SKM-1 (cell line): ENCODE results near the gene HDAC9.
"Not testable (repeated sequence)": the region's sequence is repeated elsewhere in the genome, so short reads cannot be mapped to it uniquely, and the experiment has no call there.

Source experiments
- DNase-seq: peaks from one replicate; lab custom pipeline; 2025; ENCODE audit not compliant: unreplicated experiment; lab: John Stamatoyannopoulos, UW

HDAC9 gene

DNA sequence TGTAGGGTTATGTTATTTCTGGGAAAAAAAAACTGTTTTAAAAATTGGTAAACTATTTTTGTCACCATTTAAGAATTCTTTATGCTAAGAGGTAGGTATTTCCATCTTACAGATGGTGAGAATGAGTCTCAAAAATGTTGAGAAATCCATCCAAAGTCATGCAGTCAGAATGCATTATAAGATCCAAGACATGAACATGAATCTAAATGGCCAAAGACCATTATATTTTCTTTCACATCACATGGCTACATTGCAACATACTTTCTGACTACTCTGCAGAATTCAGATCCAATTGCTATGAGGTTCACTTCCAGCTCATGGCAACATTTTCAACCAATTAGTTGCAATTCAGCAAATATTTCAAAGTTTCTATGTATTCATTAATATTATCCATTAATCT is 440.7 kb downstream of the HDAC9 start:
- no peak for DNase-seq

DNA sequence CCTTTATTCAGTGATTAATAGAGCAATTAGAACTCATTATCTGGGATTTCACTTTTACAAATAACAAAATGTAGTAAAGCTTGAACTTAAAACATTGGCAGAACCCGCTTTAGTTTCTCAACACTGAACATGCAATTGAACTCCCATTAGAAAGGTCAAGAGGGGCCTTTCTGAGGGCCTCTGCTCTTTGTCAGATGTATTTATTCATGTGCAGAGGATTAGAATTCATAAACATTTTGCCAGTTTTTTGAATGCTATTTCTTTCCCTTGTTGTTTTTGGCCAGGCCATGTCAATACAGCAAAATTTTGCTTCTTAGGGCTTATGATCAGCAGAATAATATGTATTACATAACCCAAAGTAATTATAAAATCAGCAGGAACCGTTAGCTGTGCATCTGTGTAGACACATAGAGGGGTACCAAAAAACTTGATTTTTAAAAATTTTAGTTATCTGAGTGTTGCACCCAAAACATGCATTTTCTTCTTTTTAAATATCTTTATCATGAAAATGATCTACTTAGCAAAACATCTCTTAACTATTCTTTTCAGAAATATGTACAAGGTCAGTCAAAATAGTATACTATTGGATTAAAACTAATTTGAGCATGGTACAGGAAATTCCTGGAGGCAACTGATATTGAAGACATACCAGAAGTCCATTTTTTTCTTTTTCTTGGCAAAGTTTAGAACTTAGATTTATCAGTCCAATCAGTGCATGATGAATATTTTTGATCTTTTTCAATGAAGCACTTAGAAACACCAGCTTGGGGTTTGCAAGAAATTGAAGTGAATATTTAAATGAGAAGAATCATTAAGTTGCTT is 444.4 kb downstream of the HDAC9 start:
- no peak for DNase-seq

DNA sequence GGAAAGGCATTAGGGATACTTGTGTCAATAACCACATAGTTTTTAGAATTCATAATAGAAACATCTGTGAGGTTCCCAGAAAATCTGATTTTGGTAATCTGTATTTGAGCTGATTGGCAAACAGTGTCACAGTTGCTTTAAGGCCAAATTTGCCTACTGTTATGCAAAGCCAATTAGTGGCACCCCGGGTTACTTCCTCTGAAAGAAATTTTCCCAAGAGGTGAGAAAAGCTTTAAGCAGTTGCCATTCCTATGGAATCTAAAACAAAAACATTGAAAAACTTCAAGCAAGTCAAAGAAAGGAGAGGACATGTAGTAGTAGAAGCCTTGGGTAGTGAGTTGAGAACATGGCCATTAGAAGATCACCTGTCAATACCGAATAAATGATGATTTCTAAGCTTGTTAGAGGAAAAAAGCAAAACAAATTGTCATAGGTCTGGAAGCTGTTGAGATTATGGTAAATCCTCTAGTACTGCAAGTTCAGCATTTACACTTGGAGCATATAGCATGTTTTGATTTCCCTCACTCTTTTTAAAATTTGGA is 445.1 kb downstream of the HDAC9 start:
- no peak for DNase-seq

DNA sequence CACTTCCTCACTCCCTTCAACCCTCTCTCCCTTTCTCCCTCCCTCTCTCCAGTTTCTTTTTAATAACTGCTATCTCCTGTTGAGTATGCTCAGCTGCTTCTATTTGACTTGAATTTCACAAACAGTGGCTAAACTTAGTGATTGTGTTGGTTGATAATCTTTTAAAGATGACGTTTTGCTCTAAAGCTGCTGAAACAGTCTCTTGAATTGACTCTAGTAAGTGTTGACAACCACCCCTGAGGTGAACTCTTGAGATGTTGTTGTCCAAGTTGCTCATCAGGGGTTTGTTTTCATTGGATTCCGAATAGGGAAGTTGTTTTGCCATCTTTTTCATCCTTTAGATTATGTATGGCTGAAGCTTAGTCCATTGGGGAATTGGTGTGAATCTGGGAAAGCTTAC is 445.7 kb downstream of the HDAC9 start:
- DNase-seq = no peak

DNA sequence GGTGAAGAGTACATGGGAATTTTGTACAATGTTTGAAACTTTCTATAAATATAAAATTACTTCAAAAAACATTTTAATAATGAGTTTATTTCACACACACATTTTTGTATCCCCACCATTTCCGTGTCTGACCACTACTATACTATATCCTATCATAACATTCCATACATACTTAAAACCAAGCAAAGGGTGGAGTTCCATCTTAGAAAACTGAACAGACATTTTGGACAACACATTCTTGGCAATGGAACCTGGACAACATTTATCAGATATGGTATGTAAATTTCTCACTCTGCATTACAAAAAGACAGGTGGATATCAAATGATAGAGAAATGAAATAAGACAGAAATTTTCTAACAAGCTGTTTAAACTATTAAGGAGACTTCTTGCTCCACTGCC is 453.0 kb downstream of the HDAC9 start:
- DNase-seq = no peak

DNA sequence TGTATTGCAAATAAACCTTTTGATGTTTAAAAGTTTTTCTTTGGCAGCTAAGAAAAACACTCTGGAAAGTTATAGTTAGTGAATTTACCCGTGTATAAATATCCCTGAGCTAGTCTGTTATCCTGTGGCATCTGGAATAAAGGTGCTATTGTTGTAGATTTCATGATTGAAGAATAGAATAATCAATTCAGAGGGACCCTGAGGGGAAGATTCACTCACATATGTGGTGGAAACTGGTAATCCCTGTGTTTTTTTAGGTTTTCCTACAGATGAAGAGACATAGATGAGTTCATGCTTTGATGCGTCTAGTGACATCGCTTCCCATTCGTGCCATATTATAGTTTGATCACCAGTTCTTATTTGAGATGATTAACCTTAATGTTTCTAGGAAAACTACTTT is 457.3 kb downstream of the HDAC9 start:
- DNase-seq = no peak

DNA sequence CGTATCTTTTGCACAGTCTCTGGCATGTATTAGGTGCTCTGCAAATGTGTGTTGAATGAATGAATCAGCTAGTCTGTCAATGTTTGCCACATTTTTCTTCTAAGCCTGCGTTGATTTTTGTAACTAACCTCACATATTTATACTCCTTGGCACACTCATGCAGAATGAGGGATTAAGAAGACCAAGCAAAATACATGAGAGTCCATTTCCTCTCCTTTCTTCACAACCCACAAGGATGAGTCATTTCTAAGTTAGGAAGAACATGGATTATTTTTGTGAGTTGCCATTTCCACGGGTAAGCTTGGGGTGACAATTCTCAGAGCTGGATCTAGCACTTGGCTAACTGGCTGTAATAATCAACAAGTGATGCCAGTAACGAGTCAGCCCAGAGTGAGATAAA is 463.1 kb downstream of the HDAC9 start:
- DNase-seq = no peak

DNA sequence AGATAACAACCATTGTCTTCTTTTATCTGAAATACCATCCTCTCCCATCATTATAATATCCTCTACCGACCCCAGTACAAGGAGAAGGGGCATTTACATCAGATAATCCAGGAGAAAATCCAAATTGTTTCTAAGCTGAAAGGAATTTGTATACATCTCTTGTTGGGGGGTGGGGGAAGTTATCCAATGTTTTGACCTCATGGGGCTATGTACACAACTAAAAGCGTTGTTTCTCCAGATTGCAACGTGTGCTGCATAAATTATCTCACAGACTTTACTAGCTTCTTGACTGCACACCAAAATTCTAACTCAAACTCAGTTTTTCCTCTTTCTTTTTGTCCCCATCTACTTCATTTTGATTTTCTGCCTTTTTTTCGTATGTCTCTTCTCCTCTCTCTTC is 465.2 kb downstream of the HDAC9 start:
- no peak for DNase-seq

DNA sequence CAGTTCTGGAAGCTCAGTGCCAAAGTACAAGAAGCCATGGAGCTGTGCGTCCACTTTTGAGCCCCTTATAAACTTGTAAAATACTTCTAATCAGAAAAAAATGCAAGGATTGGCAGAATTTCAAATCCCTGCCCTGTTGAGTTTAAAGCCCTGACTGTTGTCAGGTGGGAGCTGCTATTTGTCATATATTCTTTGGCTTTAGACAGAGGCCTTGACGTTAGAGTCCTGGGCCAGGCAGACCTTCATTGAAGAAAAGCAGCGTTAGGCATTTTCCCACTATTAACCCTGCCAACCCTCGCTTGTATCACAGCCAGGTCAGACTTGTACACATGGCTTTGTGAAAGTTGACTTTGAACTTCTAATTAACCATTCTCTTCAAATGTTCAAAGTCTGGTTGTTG is 466.5 kb downstream of the HDAC9 start:
- no peak for DNase-seq

DNA sequence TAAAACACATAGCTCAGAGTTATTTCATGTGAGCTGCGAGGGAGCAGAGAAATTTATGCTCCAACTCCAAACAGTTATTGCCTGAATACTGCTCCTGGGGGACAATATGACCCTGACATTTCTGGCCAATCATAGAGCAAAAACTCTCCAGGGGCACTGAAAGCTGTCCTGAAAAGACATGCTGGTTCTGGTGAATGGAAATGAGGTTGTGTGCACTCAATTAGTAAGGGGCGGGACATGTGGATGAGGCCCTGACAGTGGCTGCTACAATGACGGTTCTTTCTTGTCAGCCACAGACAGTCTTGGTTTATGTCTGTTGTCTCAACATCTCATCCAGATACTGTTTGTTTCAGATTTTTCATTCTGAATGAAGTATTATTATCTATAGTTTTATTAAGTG is 470.1 kb downstream of the HDAC9 start:
- DNase-seq = no peak

DNA sequence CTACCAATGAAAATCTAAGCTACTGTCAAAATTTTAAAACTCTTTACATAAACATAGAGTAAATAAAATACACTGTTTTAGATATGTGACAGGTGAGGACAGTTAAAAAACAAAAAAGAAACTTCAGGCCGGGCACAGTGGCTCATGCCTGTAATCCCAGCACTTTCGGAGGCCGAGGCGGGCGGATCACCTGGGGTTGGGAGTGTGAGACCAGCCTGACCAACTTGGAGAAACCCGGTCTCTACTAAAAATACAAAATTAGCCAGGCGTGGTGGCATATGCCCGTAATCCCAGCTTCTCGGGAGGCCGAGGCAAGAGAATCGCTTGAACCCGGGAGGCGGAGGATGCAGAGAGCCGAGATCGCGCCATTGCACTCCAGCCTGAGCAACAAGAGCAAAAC is 472.2 kb downstream of the HDAC9 start:
- not testable (repeated sequence) for DNase-seq

DNA sequence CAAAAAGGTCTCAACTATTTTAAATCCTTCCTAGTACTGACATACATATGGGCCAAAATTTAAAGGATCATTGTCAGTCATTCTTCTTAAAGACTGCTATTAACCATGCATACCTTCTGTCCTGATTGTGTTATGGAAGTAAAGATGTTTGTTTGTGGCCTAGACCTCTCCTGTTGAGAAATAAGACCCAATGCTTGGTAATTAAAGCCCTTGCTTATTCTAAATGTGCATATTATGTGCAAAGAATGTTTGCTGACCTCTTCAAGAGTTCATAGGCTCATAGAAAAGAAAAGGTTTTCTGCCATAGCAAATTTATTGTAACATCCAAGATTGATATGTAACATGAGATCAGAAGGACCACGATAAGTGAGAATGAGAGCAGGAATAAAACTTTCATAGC is 476.3 kb downstream of the HDAC9 start:
- DNase-seq = no peak

DNA sequence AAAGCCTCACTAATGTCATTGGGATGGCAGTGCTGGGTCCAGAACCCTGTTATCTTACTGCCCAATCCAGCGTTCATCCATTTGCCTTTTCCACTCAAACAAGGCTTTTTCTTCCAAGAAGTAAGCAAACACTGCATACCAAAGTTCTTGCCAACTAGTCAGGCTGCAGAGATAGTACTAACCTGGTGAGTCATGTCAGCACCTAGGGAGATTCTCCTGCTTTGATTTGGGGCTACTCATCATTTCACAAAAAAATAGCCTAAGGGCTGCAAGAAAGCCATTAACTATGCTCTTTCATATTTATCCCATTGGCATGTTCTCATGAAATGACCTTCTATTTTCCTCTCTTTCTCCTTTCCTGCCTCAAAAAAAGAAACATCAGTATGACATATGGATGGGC is 479.3 kb downstream of the HDAC9 start:
- no peak for DNase-seq

DNA sequence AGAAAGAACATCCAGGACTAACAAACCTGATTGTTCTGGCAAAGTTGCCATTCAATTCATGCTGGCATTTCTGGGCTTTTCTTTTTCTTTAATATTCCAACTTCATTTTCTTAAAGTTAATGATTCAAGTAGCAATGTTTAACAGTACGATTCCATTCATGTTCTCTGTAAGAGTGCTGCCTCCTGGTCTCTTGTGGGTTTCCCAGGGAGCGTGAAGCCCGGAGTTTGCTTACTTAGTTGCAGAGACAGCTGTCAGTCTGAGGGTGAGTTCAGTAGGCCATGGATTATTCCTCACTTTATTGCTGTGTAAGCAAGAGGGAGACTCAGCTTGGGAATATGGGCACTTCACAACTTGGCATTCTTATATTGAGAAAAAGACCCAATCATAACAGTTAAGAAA is 479.7 kb downstream of the HDAC9 start:
- no peak for DNase-seq

DNA sequence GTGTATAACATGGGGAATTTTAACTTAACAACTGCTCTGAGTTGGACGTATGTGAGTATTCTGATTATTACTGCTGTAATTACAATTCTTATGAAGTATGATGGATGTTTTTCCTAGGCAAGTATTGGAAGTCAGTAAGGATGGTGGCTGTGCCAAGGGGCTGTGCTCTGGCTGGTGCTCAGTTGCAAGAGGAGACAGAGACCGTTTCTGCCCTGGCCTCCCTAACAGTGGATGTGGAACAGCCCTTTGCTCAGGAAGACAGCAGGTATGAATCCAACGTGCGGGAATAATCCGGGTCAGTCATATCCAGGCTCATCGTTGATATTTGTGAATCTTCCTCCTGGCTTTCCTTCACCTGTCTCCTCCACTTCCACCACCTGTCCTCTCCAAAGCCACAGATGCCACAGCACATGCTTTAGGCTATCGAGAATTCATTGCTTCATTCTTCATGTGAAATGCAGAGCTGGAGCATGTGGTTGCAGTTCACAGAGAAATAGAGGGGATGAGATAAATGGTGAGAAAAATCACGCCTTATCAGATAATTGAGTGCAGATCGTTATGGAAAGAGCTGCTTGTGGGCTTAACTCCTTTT is 480.2 kb downstream of the HDAC9 start:
- no peak for DNase-seq

DNA sequence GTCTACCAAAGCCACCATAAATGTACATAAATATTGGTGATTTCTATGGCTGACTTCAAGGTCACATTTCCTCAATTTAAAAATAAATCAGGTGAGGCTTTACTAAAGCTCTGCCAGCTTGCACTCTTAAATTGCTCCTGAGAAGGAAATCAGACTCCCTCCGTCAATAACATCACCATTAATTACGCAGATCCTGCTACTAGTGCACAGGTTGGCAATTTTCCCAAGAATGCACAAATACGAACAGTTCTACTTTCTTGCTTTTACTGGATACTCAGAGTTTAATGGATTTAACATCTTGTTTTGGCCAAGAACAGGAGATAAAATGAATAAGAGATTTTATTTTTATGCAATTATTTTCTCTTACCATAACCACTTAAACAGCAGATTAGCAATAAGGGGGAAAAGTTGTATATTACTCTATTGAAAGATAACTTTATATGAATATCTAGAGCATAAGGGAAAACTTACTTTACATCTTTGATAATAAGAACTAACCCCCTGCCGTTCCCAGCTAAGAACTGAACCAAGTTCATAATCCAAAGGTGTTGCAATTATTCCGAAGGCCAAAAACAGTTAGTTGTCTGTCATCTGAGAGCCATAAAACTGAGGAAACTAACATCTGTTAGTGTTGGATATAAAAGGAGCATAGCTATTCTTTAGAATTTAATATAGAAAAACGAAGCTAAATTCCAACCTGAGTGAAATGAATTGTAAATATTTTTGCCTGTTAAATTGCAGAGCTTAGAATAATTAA is 481.3 kb downstream of the HDAC9 start:
- DNase-seq = no peak

DNA sequence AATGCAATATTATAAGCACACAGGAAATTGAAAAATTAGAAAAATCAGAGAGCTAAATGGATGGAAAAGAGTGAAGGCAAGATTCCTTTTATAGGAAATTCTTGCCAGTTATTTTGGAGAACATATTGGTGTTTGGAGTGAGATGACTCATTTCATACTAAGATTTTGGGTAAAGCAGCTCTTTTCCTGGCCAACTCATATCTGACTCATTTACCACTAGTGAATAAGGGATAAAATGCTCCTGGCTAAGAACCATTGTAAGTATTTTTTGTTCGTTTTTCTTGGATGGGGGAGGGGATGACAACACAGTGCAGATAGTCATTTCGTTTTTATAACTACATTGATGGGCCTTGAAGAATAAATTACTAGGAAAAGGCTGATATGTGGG is 482.6 kb downstream of the HDAC9 start:
- DNase-seq = no peak

DNA sequence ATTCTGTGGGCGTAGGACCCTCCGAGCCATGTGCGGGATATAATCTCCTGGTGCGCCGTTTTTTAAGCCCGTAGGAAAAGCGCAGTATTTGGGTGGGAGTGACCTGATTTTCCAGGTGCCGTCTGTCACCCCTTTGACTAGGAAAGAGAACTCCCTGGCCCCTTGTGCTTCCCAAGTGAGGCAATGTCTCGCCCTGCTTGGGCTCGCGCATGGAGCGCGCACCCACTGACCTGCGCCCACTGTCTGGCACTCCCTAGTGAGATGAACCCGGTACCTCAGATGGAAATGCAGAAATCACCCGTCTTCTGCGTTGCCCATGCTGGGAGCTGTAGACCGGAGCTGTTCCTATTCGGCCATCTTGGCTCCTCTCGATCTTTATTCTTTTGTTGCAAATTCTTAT is 495.2 kb downstream of the HDAC9 start:
- not testable (repeated sequence) for DNase-seq

DNA sequence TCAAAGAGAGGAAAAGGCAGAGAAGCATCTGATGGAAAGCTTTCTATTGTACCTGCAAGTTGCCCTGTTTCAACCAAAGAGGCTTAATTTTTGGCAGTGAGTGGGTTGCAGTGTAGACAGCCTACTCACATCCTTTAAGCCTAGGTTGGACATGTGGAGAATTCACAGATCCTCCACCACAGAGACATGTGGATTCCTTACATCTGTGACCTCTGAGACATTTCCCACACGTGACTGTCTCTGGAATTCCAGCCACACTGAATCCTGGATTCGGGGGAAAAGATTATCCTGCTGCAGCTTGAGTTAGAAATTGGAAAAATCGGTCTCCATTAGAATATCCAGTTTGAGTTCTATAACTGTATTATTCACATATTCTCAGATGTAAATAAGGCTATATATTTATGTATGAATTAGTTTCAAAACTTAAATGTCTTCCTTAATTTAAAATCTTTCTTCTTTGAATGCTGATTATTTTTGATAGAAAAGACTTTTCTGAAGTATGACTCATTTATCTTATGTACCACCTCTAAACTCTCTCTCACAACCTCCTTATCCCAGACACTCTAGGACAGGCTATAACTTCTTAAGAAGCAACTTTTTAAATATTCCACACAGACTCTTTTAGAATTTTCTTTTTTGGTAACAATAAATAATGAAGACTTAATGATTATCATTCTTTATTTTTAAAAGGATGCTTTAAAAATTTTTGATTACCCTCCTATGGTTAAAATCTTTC is 498.6 kb downstream of the HDAC9 start:
- no peak for DNase-seq

DNA sequence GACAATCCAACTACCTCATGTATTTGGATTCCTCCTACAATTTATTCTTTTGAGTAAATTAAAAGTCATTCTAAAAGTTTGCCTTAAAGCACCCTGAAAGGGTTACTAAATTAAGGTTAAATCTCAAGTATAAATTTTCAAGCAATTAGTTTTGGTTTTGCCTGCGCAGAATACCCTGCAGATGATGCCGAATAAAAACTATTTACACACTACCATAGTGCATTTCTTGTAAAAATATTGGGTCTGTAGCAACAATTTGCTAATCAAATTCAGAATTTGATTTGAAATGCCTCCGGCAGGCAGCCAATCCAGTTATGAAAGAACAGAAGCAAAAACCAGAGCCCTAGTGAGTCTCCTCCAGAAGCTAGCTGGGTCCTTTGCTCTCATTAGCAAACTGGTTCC is 499.7 kb downstream of the HDAC9 start:
- DNase-seq = no peak

DNA sequence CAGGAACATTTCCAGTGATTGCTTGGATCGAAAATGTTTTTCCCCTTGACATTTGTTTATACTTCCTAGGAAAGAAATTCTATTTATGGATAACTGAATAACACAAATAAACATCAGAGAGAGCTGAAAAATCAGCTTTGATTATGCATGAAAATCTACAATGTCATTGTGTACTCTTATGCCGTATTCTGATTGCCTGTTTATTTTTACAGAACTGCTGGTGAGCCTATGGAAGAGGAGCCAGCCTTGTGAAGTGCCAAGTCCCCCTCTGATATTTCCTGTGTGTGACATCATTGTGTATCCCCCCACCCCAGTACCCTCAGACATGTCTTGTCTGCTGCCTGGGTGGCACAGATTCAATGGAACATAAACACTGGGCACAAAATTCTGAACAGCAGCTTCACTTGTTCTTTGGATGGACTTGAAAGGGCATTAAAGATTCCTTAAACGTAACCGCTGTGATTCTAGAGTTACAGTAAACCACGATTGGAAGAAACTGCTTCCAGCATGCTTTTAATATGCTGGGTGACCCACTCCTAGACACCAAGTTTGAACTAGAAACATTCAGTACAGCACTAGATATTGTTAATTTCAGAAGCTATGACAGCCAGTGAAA is 500.4 kb downstream of the HDAC9 start:
- no peak for DNase-seq
